ENCODE measurements around the gene CGB8. TPM values are rescaled to one million over a fixed set of nuclear protein-coding genes. Genes with fewer than 3 reads are reported as not detected.
"Not testable (repeated sequence)": the region's sequence is repeated elsewhere in the genome, so short reads cannot be mapped to it uniquely, and the experiment has no call there.

The CGB8 gene
- total and polyA plus RNA-seq, 4 donors, result not detected

- DNase-seq (ENCODE audit: low spot score), result no peak
- H3K4me3 ChIP-seq (ENCODE audit: low read depth in 1 of 3, low read length in 3 of 3), result no peak overlapping the region
- WGBS, result 81% methylated on average over 17 of the region's 17 CpGs
- H3K36me3 ChIP-seq (ENCODE audit: control insufficient read depth in 4 of 4, insufficient read depth in 3 of 4, low read depth in 1 of 4, low read length in 3 of 4), result no peaks in the 10 kb centered on the region
- H3K27ac ChIP-seq (ENCODE audit: low read depth in 1 of 2, low read length in 2 of 2), result no peak overlapping the region
- no peak overlapping the region for H3K9ac ChIP-seq (ENCODE audit: low read depth in 1 of 2, low read length in 2 of 2)
- no peaks in the 10 kb centered on the region for H3K4me1 ChIP-seq (ENCODE audit: control insufficient read depth in 4 of 4, insufficient read depth in 4 of 4, low read length in 3 of 4)
- no peaks in the 10 kb centered on the region for H3K27me3 ChIP-seq (ENCODE audit: control insufficient read depth in 4 of 4, insufficient read depth in 4 of 4, low read length in 3 of 4)
- H3K9me3 ChIP-seq (ENCODE audit: control insufficient read depth in 4 of 4, low read length in 3 of 4), result no peaks in the 10 kb centered on the region
- TF ChIP-seq ATF3 (IDR thresholded peaks at IDR 0.05) (no peak), TAF1 (conservative IDR thresholded peaks at IDR 0.05) (no peak), REST (IDR thresholded peaks at IDR 0.05) (no peak), EGR1 (IDR thresholded peaks at IDR 0.05; ENCODE audit: low read depth in 2 of 2) (no peak), FOXA2 (IDR thresholded peaks at IDR 0.05) (no peak), JUND (IDR thresholded peaks at IDR 0.05) (no peak), ZBTB33 (IDR thresholded peaks at IDR 0.05) (no peak), YY1 (IDR thresholded peaks at IDR 0.05) (no peak), FOXA1 (IDR thresholded peaks at IDR 0.05) (no peak), GABPA (IDR thresholded peaks at IDR 0.05 in 1 of 2, conservative IDR thresholded peaks at IDR 0.05 in 1 of 2) (no peak), HNF4A (conservative IDR thresholded peaks at IDR 0.05) (no peak)
Observed at GRCh38 chr19:49042177-49042576, 6.7 kb downstream of the CGB8 start.

- H3K36me3 ChIP-seq (ENCODE audit: control insufficient read depth in 4 of 4, insufficient read depth in 3 of 4, low read depth in 1 of 4, low read length in 3 of 4); H3K27ac ChIP-seq (ENCODE audit: low read depth in 1 of 2, low read length in 2 of 2); DNase-seq (ENCODE audit: low spot score); H3K4me3 ChIP-seq (ENCODE audit: low read depth in 1 of 3, low read length in 3 of 3); H3K9ac ChIP-seq (ENCODE audit: low read depth in 1 of 2, low read length in 2 of 2); H3K9me3 ChIP-seq (ENCODE audit: control insufficient read depth in 4 of 4, low read length in 3 of 4); H3K4me1 ChIP-seq (ENCODE audit: control insufficient read depth in 4 of 4, insufficient read depth in 4 of 4, low read length in 3 of 4); H3K27me3 ChIP-seq (ENCODE audit: control insufficient read depth in 4 of 4, insufficient read depth in 4 of 4, low read length in 3 of 4): not testable (repeated sequence)
- WGBS, result 60% methylated on average over 9 of the region's 9 CpGs
Observed at GRCh38 chr19:49039736-49040135, 9.2 kb downstream of the CGB8 start.

- H3K9me3 ChIP-seq (ENCODE audit: control insufficient read depth in 4 of 4, low read length in 3 of 4); H3K36me3 ChIP-seq (ENCODE audit: control insufficient read depth in 4 of 4, insufficient read depth in 3 of 4, low read depth in 1 of 4, low read length in 3 of 4); H3K4me3 ChIP-seq (ENCODE audit: low read depth in 1 of 3, low read length in 3 of 3); H3K27ac ChIP-seq (ENCODE audit: low read depth in 1 of 2, low read length in 2 of 2); H3K9ac ChIP-seq (ENCODE audit: low read depth in 1 of 2, low read length in 2 of 2); H3K4me1 ChIP-seq (ENCODE audit: control insufficient read depth in 4 of 4, insufficient read depth in 4 of 4, low read length in 3 of 4); H3K27me3 ChIP-seq (ENCODE audit: control insufficient read depth in 4 of 4, insufficient read depth in 4 of 4, low read length in 3 of 4); DNase-seq (ENCODE audit: low spot score): not testable (repeated sequence)
- 83% methylated on average over 26 of the region's 26 CpGs for WGBS
Observed at GRCh38 chr19:49038557-49039276, 10.2 kb downstream of the CGB8 start.

- H3K36me3 ChIP-seq (ENCODE audit: control insufficient read depth in 4 of 4, insufficient read depth in 3 of 4, low read depth in 1 of 4, low read length in 3 of 4); H3K27me3 ChIP-seq (ENCODE audit: control insufficient read depth in 4 of 4, insufficient read depth in 4 of 4, low read length in 3 of 4); DNase-seq (ENCODE audit: low spot score); H3K4me1 ChIP-seq (ENCODE audit: control insufficient read depth in 4 of 4, insufficient read depth in 4 of 4, low read length in 3 of 4); H3K27ac ChIP-seq (ENCODE audit: low read depth in 1 of 2, low read length in 2 of 2); H3K4me3 ChIP-seq (ENCODE audit: low read depth in 1 of 3, low read length in 3 of 3); H3K9me3 ChIP-seq (ENCODE audit: control insufficient read depth in 4 of 4, low read length in 3 of 4); H3K9ac ChIP-seq (ENCODE audit: low read depth in 1 of 2, low read length in 2 of 2): not testable (repeated sequence)
- WGBS, result 86% methylated on average over 7 of the region's 8 CpGs
Observed at GRCh38 chr19:49038111-49038510, 10.8 kb downstream of the CGB8 start.

- not testable (repeated sequence) for H3K4me3 ChIP-seq (ENCODE audit: low read depth in 1 of 3, low read length in 3 of 3); H3K27me3 ChIP-seq (ENCODE audit: control insufficient read depth in 4 of 4, insufficient read depth in 4 of 4, low read length in 3 of 4); H3K4me1 ChIP-seq (ENCODE audit: control insufficient read depth in 4 of 4, insufficient read depth in 4 of 4, low read length in 3 of 4); H3K9me3 ChIP-seq (ENCODE audit: control insufficient read depth in 4 of 4, low read length in 3 of 4); DNase-seq (ENCODE audit: low spot score); H3K9ac ChIP-seq (ENCODE audit: low read depth in 1 of 2, low read length in 2 of 2); H3K36me3 ChIP-seq (ENCODE audit: control insufficient read depth in 4 of 4, insufficient read depth in 3 of 4, low read depth in 1 of 4, low read length in 3 of 4); H3K27ac ChIP-seq (ENCODE audit: low read depth in 1 of 2, low read length in 2 of 2)
- 62% methylated on average over 18 of the region's 18 CpGs for WGBS
Observed at GRCh38 chr19:49036815-49037214, 12.1 kb downstream of the CGB8 start, which contains the start of gene CGB1. Gene CGB1, minus strand, starts transcription at chr19:49036895. Its CDS starts 184 bp downstream, at chr19:49036711.

Measured in liver (tissue), 9 donors.